Measurements from ENCODE around the gene PCK2. TPM values are rescaled to one million over a fixed set of nuclear protein-coding genes. Genes with fewer than 3 reads are reported as not detected.

PCK2 gene
- total and polyA plus RNA-seq, 2 of the 13 experiments (the other 11 are each of a cell fraction or from before 2014, with no cell fraction given): 129 to 272 TPM

DNA sequence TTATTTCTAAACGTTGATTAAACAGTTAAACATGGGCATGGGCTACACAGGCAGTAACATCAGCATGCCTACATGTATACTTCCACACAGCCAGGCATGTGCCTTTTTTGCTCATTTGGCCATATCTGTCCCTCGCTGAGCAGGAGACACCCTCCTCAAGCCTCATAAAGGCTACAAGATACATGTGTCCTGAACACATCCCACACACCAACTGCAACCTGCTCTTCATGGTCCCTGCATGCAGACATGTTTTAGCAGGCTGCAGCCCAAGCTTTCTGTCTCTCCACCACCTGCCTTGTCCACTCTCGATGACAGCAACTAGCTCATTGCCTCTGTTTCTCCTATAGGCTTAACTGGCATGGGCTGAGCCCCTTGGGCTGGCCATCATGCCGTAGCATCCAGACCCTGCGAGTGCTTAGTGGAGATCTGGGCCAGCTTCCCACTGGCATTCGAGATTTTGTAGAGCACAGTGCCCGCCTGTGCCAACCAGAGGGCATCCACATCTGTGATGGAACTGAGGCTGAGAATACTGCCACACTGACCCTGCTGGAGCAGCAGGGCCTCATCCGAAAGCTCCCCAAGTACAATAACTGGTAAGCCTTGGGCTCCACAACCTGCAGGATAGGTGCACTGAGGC, 2.6 kb downstream of the PCK2 start (continued):
- no peak for TF ChIP-seq MLXIP (CRISPR knock-in tag; IDR thresholded peaks at IDR 0.05; ENCODE audit: borderline replicate concordance)
- no peak for TF ChIP-seq ZNF337 (CRISPR knock-in tag; IDR thresholded peaks at IDR 0.05; ENCODE audit: borderline replicate concordance, low read depth)
- TF ChIP-seq ZNF652 (CRISPR knock-in tag; IDR thresholded peaks at IDR 0.05; ENCODE audit: borderline replicate concordance, low read depth): no peak
- TF ChIP-seq, protein P1, sequence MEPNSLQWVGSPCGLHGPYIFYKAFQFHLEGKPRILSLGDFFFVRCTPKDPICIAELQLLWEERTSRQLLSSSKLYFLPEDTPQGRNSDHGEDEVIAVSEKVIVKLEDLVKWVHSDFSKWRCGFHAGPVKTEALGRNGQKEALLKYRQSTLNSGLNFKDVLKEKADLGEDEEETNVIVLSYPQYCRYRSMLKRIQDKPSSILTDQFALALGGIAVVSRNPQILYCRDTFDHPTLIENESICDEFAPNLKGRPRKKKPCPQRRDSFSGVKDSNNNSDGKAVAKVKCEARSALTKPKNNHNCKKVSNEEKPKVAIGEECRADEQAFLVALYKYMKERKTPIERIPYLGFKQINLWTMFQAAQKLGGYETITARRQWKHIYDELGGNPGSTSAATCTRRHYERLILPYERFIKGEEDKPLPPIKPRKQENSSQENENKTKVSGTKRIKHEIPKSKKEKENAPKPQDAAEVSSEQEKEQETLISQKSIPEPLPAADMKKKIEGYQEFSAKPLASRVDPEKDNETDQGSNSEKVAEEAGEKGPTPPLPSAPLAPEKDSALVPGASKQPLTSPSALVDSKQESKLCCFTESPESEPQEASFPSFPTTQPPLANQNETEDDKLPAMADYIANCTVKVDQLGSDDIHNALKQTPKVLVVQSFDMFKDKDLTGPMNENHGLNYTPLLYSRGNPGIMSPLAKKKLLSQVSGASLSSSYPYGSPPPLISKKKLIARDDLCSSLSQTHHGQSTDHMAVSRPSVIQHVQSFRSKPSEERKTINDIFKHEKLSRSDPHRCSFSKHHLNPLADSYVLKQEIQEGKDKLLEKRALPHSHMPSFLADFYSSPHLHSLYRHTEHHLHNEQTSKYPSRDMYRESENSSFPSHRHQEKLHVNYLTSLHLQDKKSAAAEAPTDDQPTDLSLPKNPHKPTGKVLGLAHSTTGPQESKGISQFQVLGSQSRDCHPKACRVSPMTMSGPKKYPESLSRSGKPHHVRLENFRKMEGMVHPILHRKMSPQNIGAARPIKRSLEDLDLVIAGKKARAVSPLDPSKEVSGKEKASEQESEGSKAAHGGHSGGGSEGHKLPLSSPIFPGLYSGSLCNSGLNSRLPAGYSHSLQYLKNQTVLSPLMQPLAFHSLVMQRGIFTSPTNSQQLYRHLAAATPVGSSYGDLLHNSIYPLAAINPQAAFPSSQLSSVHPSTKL (CRISPR knock-in tag; IDR thresholded peaks at IDR 0.05): no peak
- TF ChIP-seq GRHL1 (CRISPR knock-in tag; conservative IDR thresholded peaks at IDR 0.05): no peak
- TF ChIP-seq, protein P2, sequence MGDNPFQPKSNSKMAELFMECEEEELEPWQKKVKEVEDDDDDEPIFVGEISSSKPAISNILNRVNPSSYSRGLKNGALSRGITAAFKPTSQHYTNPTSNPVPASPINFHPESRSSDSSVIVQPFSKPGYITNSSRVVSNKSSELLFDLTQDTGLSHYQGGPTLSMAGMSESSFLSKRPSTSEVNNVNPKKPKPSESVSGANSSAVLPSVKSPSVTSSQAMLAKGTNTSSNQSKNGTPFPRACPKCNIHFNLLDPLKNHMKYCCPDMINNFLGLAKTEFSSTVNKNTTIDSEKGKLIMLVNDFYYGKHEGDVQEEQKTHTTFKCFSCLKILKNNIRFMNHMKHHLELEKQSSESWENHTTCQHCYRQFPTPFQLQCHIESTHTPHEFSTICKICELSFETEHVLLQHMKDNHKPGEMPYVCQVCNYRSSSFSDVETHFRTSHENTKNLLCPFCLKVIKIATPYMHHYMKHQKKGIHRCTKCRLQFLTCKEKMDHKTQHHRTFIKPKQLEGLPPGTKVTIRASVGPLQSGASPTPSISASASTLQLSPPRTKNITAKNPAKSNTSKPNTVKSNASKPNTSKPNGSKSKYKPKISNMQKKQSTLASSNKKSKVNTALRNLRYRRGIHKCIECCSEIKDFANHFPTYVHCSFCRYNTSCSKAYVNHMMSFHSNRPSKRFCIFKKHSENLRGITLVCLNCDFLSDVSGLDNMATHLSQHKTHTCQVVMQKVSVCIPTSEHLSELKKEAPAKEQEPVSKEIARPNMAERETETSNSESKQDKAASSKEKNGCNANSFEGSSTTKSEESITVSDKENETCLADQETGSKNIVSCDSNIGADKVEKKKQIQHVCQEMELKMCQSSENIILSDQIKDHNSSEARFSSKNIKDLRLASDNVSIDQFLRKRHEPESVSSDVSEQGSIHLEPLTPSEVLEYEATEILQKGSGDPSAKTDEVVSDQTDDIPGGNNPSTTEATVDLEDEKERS (CRISPR knock-in tag; IDR thresholded peaks at IDR 0.05): no peak
- no peak for TF ChIP-seq ZFP91 (CRISPR knock-in tag; IDR thresholded peaks at IDR 0.05; ENCODE audit: borderline replicate concordance)
- no peak for TF ChIP-seq FOXP1 (IDR thresholded peaks at IDR 0.05)
- TF ChIP-seq FOXP1 (CRISPR knock-in tag; IDR thresholded peaks at IDR 0.05): no peak
- TF ChIP-seq DDIT3 (CRISPR knock-in tag; IDR thresholded peaks at IDR 0.05): no peak
- no peak for TF ChIP-seq ZSCAN20 (CRISPR knock-in tag; IDR thresholded peaks at IDR 0.05; ENCODE audit: borderline replicate concordance)
- no peak for TF ChIP-seq MEIS2 (CRISPR knock-in tag; IDR thresholded peaks at IDR 0.05)
- TF ChIP-seq ZNF788 (CRISPR knock-in tag; IDR thresholded peaks at IDR 0.05; ENCODE audit: borderline replicate concordance): no peak
- no peak for TF ChIP-seq NFYC (CRISPR knock-in tag; IDR thresholded peaks at IDR 0.05)
